GM12878 (cell line): ENCODE measurements around the gene IL10. TPM values are rescaled to one million over a fixed set of nuclear protein-coding genes. Genes with fewer than 3 reads are reported as not detected.

Experiments used
- ATAC-seq: fragments of 200-7000 bp; cut with Tn5 transposase; 3 replicates; pipeline ENCODE4 v1.9.1; 2020; ENCODE audit warnings: mild to moderate bottlenecking, moderate library complexity
- BruUV-seq: library from RNA; stranded (reverse); fragments of 400-500 nt; replicated peaks from 2 replicates; lab custom pipeline; 2021; lab: Mats Ljungman, UMichigan
- CTCF ChIA-PET: fragments of 300-600 bp; sonication (Branson Sonifier 250); formaldehyde crosslinking; extraction: SDS; loops from one replicate; lab custom pipeline; 2021; ENCODE audit warnings: inconsistent platforms; lab: Yijun Ruan, JAX
- POLR2A ChIA-PET: fragments of 350-600 bp; formaldehyde crosslinking; extraction: SDS; loops from one replicate; lab custom pipeline; 2021; ENCODE audit warnings: inconsistent platforms; lab: Charles Lee
- RAD21 ChIA-PET: fragments of 300-600 bp; sonication (Branson Sonifier 250); formaldehyde crosslinking; loops from one replicate; lab custom pipeline; 2023; ENCODE audit warnings: antibody characterized with exemption; ENCODE audit not compliant: unreplicated experiment; lab: Charles Lee
- SMC1A ChIA-PET: fragments of 300-600 bp; sonication (Branson Sonifier 250); formaldehyde crosslinking; loops from one replicate; lab custom pipeline; 2023; ENCODE audit not compliant: unreplicated experiment, uncharacterized antibody; lab: Charles Lee
- DNase-seq: peaks from one replicate; pipeline ENCODE4 v3.0.0-alpha.2; 2011; ENCODE audit warnings: low read depth, low spot score
- FAIRE-seq: peaks from 3 replicates; lab custom pipeline; 2011; peaks lifted over from hg19 to GRCh38; lab: Jason Lieb, UNC
- H2AFZ ChIP-seq: 2 replicates; pipeline ENCODE4 v1.6.0; 2011; ENCODE audit warnings: low read depth, low read length, control low read depth; ENCODE audit not compliant: control insufficient read depth
- H3K27ac ChIP-seq: 2 replicates; pipeline ENCODE4 v1.5.1; 2011; ENCODE audit warnings: control low read depth; ENCODE audit not compliant: control insufficient read depth, insufficient read depth
- H3K27me3 ChIP-seq, 2 experiments: replicated peaks in 1 of 2; 2 replicates each; pipeline versions ENCODE4 v1.6.0 to v1.6.1; 2011; ENCODE audit warnings: low read length in 1 of 2; ENCODE audit not compliant: control insufficient read depth in 2 of 2, insufficient read depth in 2 of 2
- H3K36me3 ChIP-seq, 2 experiments: 2 replicates each; pipeline ENCODE4 v1.5.1; 2011; ENCODE audit warnings: low read length in 1 of 2; ENCODE audit not compliant: control insufficient read depth in 2 of 2, insufficient read depth in 2 of 2
- H3K4me1 ChIP-seq: 2 replicates; pipeline ENCODE4 v1.6.1; 2011; ENCODE audit warnings: mild to moderate bottlenecking, low read length, moderate library complexity, mixed read lengths; ENCODE audit not compliant: control insufficient read depth, insufficient read depth
- H3K4me2 ChIP-seq: 2 replicates; pipeline ENCODE4 v1.6.0; 2011; ENCODE audit warnings: control low read depth; ENCODE audit not compliant: control insufficient read depth, insufficient read depth
- H3K4me3 ChIP-seq: fragments of 200-600 bp; sonication (generic); 2 replicates; pipeline ENCODE4 v1.5.1; 2016
- H3K79me2 ChIP-seq: 2 replicates; pipeline ENCODE4 v1.6.0; 2011; ENCODE audit warnings: low read length; ENCODE audit not compliant: control insufficient read depth, insufficient read depth
- H3K9ac ChIP-seq: 2 replicates; pipeline ENCODE4 v1.8.0; 2011; ENCODE audit warnings: low read length, control low read depth, mixed read lengths; ENCODE audit not compliant: control insufficient read depth, insufficient read depth
- H3K9me3 ChIP-seq: replicated peaks from 3 replicates; pipeline ENCODE4 v1.5.1; 2011; ENCODE audit warnings: mild to moderate bottlenecking, low read length; ENCODE audit not compliant: control insufficient read depth, insufficient read depth
- H4K20me1 ChIP-seq: 2 replicates; pipeline ENCODE4 v1.6.0; 2011; ENCODE audit not compliant: control insufficient read depth, insufficient read depth
- ATF3 ChIP-seq: IDR thresholded peaks from 2 replicates; pipeline ENCODE4 v1.6.1; 2011; ENCODE audit warnings: low read depth, mild to moderate bottlenecking, low read length, moderate library complexity, borderline replicate concordance; ENCODE audit errors: extremely low read depth
- CHD2 ChIP-seq: IDR thresholded peaks from 2 replicates; pipeline ENCODE4 v1.6.1; 2011; ENCODE audit warnings: low read depth, low read length, improper control_type of control experiment, borderline replicate concordance
- ETV6 ChIP-seq, 2 experiments: fragments of 450-650 bp in 1 of 2; IDR thresholded peaks in 1 of 2; conservative IDR thresholded peaks in 1 of 2; 2 replicates each; pipeline ENCODE4 v1.6.1; 2014; ENCODE audit warnings: antibody characterized with exemption in 1 of 2, borderline replicate concordance in 1 of 2, low read depth in 1 of 2, mild to moderate bottlenecking in 1 of 2, moderate library complexity in 1 of 2
- EZH2 ChIP-seq: IDR thresholded peaks from 2 replicates; pipeline ENCODE4 v1.6.1; 2012; ENCODE audit warnings: low read depth, mild to moderate bottlenecking, control low read depth, inconsistent platforms, low read length, borderline replicate concordance; ENCODE audit not compliant: control insufficient read depth
- KLF5 ChIP-seq: fragments of 450-650 bp; IDR thresholded peaks from 2 replicates; pipeline ENCODE4 v1.6.1; 2014; ENCODE audit warnings: mild to moderate bottlenecking; ENCODE audit not compliant: partially characterized antibody
- MYC ChIP-seq: IDR thresholded peaks from 2 replicates; pipeline ENCODE4 v1.6.1; 2011; ENCODE audit warnings: mild to moderate bottlenecking, low read length, moderate library complexity, inconsistent platforms; ENCODE audit not compliant: insufficient read depth, insufficient replicate concordance, insufficient read length, severe bottlenecking
- NFYA ChIP-seq: IDR thresholded peaks from 2 replicates; pipeline ENCODE4 v1.6.1; 2011; ENCODE audit warnings: low read depth, mild to moderate bottlenecking, low read length, improper control_type of control experiment, borderline replicate concordance
- NR2C2 ChIP-seq: IDR thresholded peaks from 2 replicates; pipeline ENCODE4 v1.6.1; 2011; ENCODE audit warnings: borderline replicate concordance, low read depth; ENCODE audit not compliant: control insufficient read depth, insufficient read length
- PBX3 ChIP-seq: IDR thresholded peaks from 2 replicates; pipeline ENCODE4 v1.6.1; 2011; ENCODE audit warnings: mild to moderate bottlenecking, low read depth, low read length, moderate library complexity; ENCODE audit not compliant: insufficient replicate concordance
- POLR2A ChIP-seq: IDR thresholded peaks from 2 replicates; pipeline ENCODE4 v1.6.1; 2011; ENCODE audit warnings: low read depth, mild to moderate bottlenecking, low read length
- SRF ChIP-seq, 2 experiments: IDR thresholded peaks; 2 replicates each; pipeline ENCODE4 v1.6.1; 2011; ENCODE audit warnings: low read depth in 2 of 2, low read length in 2 of 2, mild to moderate bottlenecking in 1 of 2, moderate library complexity in 1 of 2
- ZBTB33 ChIP-seq: fragments of 450-650 bp; IDR thresholded peaks from 2 replicates; pipeline ENCODE4 v1.6.1; 2017; ENCODE audit warnings: mild to moderate bottlenecking
- ZNF384 ChIP-seq: IDR thresholded peaks from 2 replicates; pipeline ENCODE4 v1.6.1; 2012; ENCODE audit warnings: low read depth, mild to moderate bottlenecking, low read length, improper control_type of control experiment, borderline replicate concordance
- WGBS: methylation state at CpG from one replicate; pipeline ENCODE4 v1.1.6; 2016; ENCODE audit warnings: low lambda C conversion rate; ENCODE audit not compliant: insufficient replicate concordance, insufficient coverage; ENCODE audit errors: missing lambda C conversion rate; 5-methylcytosine and 5-hydroxymethylcytosine counted together
- in situ Hi-C: fragments of 300-500 bp; cut with MboI; formaldehyde crosslinking; loops from 9 replicates; pipeline ENCODE4 v1.14.3; 2018; ENCODE audit warnings: mixed read lengths
- intact Hi-C: fragments of 100-400 bp; cut with micrococcal nuclease; formaldehyde crosslinking; loops from one replicate; pipeline ENCODE4 v1.14.2; 2022; ENCODE audit not compliant: unreplicated experiment
- polyA plus RNA-seq, 11 experiments: library from polyadenylated mRNA; depleted of rRNA in 4 of 11; unstranded in 6 of 11; stranded (reverse) in 5 of 11; fragments of >200 nt; fragmentation: Nextera tagmentation in 4 of 11; fragmentation: Illumina TruSeq in 1 of 11; extraction: Ambion mirVana in 4 of 11; extraction: Trizol in 1 of 11; gene quantifications; 1 replicate in 1 of 11; 2 replicates in 10 of 11; pipeline versions ENCODE4 v1.2.1 to v1.2.3, GENCODE V29; 2011 to 2016; ENCODE audit warnings: inconsistent platforms in 2 of 11, missing spikeins in 2 of 11, low read depth in 1 of 11
- total RNA-seq, 4 experiments: library from RNA; depleted of rRNA in 3 of 4; stranded (reverse); fragments of >200 nt in 3 of 4; fragmentation: Illumina TruSeq in 1 of 4; extraction: Trizol in 1 of 4; gene quantifications; 2 replicates each; pipeline versions ENCODE4 v1.2.1 to v1.2.3, GENCODE V29; 2013 to 2021
- TF ChIP-seq, protein P1 (sequence below): fragments of 150-350 bp; IDR thresholded peaks from 2 replicates; pipeline ENCODE4 v1.6.1; 2014; ENCODE audit warnings: mild to moderate bottlenecking, low read depth, low read length

Gene IL10
- total and polyA plus RNA-seq, 10 of the 15 experiments (the other 5 are each of a cell fraction or from before 2014, with no cell fraction given), result 0.34 to 5.0 (median 1.1) TPM

GRCh38 chr1:206754011-206754410 is 18.3 kb downstream of the IL10 start (continued):
- TF ChIP-seq, protein P1, sequence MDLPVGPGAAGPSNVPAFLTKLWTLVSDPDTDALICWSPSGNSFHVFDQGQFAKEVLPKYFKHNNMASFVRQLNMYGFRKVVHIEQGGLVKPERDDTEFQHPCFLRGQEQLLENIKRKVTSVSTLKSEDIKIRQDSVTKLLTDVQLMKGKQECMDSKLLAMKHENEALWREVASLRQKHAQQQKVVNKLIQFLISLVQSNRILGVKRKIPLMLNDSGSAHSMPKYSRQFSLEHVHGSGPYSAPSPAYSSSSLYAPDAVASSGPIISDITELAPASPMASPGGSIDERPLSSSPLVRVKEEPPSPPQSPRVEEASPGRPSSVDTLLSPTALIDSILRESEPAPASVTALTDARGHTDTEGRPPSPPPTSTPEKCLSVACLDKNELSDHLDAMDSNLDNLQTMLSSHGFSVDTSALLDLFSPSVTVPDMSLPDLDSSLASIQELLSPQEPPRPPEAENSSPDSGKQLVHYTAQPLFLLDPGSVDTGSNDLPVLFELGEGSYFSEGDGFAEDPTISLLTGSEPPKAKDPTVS, result no peak
- TF ChIP-seq KLF5 (no peak), ZBTB33 (no peak), ATF3 (no peak), EZH2 (no peak), NR2C2 (no peak), CHD2 (no peak), POLR2A (no peak)

GRCh38 chr1:206753141-206753540 is 19.2 kb downstream of the IL10 start:
- FAIRE-seq, result no peak

More at GRCh38 chr1:206753141-206753540, 19.2 kb downstream of the IL10 start:
- Histone ChIP-seq H3K9me3 (no peaks in the 10 kb centered on the region), H3K4me1 (no peaks in the 10 kb centered on the region), H2AFZ (no peak overlapping the region), H3K9ac (no peak overlapping the region), H3K4me3 (no peak overlapping the region)
- ChIA-PET RAD21 (no interaction called here), SMC1A (interaction anchor here (1.3 to 1.6 kb wide), 3 partner anchors 9 to 13 kb away, joined by 3 read pairs; no protein-coding TSS in a partner anchor)
- intact Hi-C loops, result no loop called here
- DNase-seq (no peak), ATAC-seq (no peak)
- no peak for TF ChIP-seq ZNF384
- TF ChIP-seq MYC, result no peak
- TF ChIP-seq ETV6 (conservative IDR thresholded peaks at IDR 0.05 in 1 of 2, IDR thresholded peaks at IDR 0.05 in 1 of 2; ENCODE audit: borderline replicate concordance in 1 of 2, low read depth in 1 of 2), result no peak
- TF ChIP-seq NFYA, result no peak
- no peak for TF ChIP-seq SRF (IDR thresholded peaks at IDR 0.05; ENCODE audit: low read depth in 2 of 2, low read length in 2 of 2)
- TF ChIP-seq PBX3, result no peak
- TF ChIP-seq, all 136 proteins: peak for 0
- no peaks in the 10 kb centered on the region for H3K27me3 ChIP-seq
- no peak overlapping the region for H3K27ac ChIP-seq
- in situ Hi-C loops, result no loop called here
- no TSS peak for BruUV-seq
- 77% methylated on average over 3 of the region's 3 CpGs for WGBS
- H4K20me1 ChIP-seq, result no peaks in the 10 kb centered on the region
- ChIA-PET POLR2A (interaction anchor here (1.2 kb wide), 1 partner anchor 12 kb away, joined by 4 read pairs; no protein-coding TSS in a partner anchor), CTCF (interaction anchor here (1.3 kb wide), 1 partner anchor 18 kb away, joined by 4 read pairs; no protein-coding TSS in a partner anchor)
- no peaks in the 10 kb centered on the region for H3K36me3 ChIP-seq
- no peaks in the 10 kb centered on the region for H3K79me2 ChIP-seq
- no peak overlapping the region for H3K4me2 ChIP-seq
